H1 (cell line): ENCODE measurements around the gene GADD45A. TPM values are rescaled to one million over a fixed set of nuclear protein-coding genes. Genes with fewer than 3 reads are reported as not detected.

Experiments
- CTCF ChIA-PET: fragments of 300-600 bp; sonication (Branson Sonifier 250); formaldehyde crosslinking; loops from one replicate; lab custom pipeline; 2021; ENCODE audit not compliant: partially characterized antibody; lab: Charles Lee
- POLR2A ChIA-PET: fragments of 300-600 bp; sonication (Branson Sonifier 250); formaldehyde crosslinking; loops from one replicate; lab custom pipeline; 2021; ENCODE audit warnings: inconsistent platforms; ENCODE audit not compliant: partially characterized antibody; lab: Charles Lee
- DNase-seq, 2 experiments: peaks; one replicate each; pipeline versions ENCODE4 v3.0.0 to v3.0.0-alpha.2; 2010 to 2022; ENCODE audit warnings: low spot score in 2 of 2, low read depth in 1 of 2, mixed read lengths in 1 of 2
- FAIRE-seq: peaks from 2 replicates; lab custom pipeline; 2011; peaks lifted over from hg19 to GRCh38; lab: Jason Lieb, UNC
- H2AFZ ChIP-seq: 2 replicates; pipeline ENCODE4 v1.8.1; 2012; ENCODE audit warnings: low read length, inconsistent platforms
- H2AK5ac ChIP-seq: 2 replicates; pipeline ENCODE4 v1.6.1; 2013; ENCODE audit warnings: low read depth, low read length
- H2BK120ac ChIP-seq: replicated peaks from 2 replicates; pipeline ENCODE3; 2013; ENCODE audit warnings: low read depth, low read length, inconsistent platforms
- H2BK12ac ChIP-seq: 2 replicates; pipeline ENCODE4 v1.6.1; 2013; ENCODE audit warnings: low read depth, low read length
- H2BK15ac ChIP-seq: 2 replicates; pipeline ENCODE4 v1.6.1; 2013; ENCODE audit warnings: low read length
- H2BK20ac ChIP-seq: 2 replicates; pipeline ENCODE4 v1.6.1; 2013; ENCODE audit warnings: low read length
- H2BK5ac ChIP-seq: 2 replicates; pipeline ENCODE4 v1.6.1; 2013; ENCODE audit warnings: low read depth, low read length
- H3K14ac ChIP-seq: 2 replicates; pipeline ENCODE4 v1.6.1; 2013; ENCODE audit warnings: inconsistent platforms; ENCODE audit not compliant: insufficient read length
- H3K18ac ChIP-seq: 2 replicates; pipeline ENCODE4 v1.6.1; 2013; ENCODE audit warnings: low read length; ENCODE audit errors: extremely low read depth
- H3K23ac ChIP-seq: 2 replicates; pipeline ENCODE4 v1.6.1; 2013; ENCODE audit warnings: inconsistent platforms; ENCODE audit not compliant: insufficient read length
- H3K23me2 ChIP-seq: 2 replicates; pipeline ENCODE4 v1.6.1; 2013; ENCODE audit warnings: low read depth, low read length
- H3K27ac ChIP-seq: 2 replicates; pipeline ENCODE4 v1.6.1; 2011; ENCODE audit warnings: low read depth, low read length, inconsistent platforms
- H3K27me3 ChIP-seq, 4 experiments: replicated peaks in 1 of 4; 1 replicate in 1 of 4; 2 replicates in 3 of 4; pipeline versions ENCODE4 v1.6.1 to v1.8.1; 2011 to 2013; ENCODE audit warnings: low read length in 3 of 4, mild to moderate bottlenecking in 3 of 4, inconsistent platforms in 2 of 4, mixed read lengths in 2 of 4, moderate library complexity in 1 of 4; ENCODE audit not compliant: control insufficient read depth in 3 of 4, insufficient read depth in 3 of 4; ENCODE audit errors: extremely low read depth in 1 of 4
- H3K36me3 ChIP-seq, 4 experiments: 2 replicates each; pipeline versions ENCODE4 v1.6.1 to v1.8.1; 2011 to 2013; ENCODE audit warnings: mild to moderate bottlenecking in 4 of 4, low read length in 3 of 4, moderate library complexity in 2 of 4, control low read depth in 1 of 4, inconsistent platforms in 1 of 4; ENCODE audit not compliant: insufficient read depth in 4 of 4, control insufficient read depth in 2 of 4
- H3K4ac ChIP-seq: replicated peaks from 2 replicates; pipeline ENCODE3; 2013; ENCODE audit warnings: low read length, low read depth, mixed read lengths, inconsistent platforms; ENCODE audit not compliant: insufficient read length
- H3K4me1 ChIP-seq, 4 experiments: replicated peaks in 1 of 4; 1 replicate in 1 of 4; 2 replicates in 3 of 4; pipeline versions ENCODE4 v1.6.1 to v1.8.1; 2011 to 2013; ENCODE audit warnings: low read length in 3 of 4, inconsistent platforms in 2 of 4, mixed read lengths in 1 of 4; ENCODE audit not compliant: insufficient read depth in 4 of 4, control insufficient read depth in 3 of 4
- H3K4me2 ChIP-seq, 2 experiments: 2 replicates each; pipeline versions ENCODE4 v1.6.1 to v1.8.1; 2011 to 2013; ENCODE audit warnings: low read depth in 2 of 2, low read length in 2 of 2, control low read depth in 1 of 2, inconsistent platforms in 1 of 2, mild to moderate bottlenecking in 1 of 2; ENCODE audit not compliant: insufficient read depth in 1 of 2
- H3K4me3 ChIP-seq, 4 experiments: fragments of 200-600, 300-600 bp in 1 of 4; sonication (generic), shearing (Covaris generic), sonication (Bioruptor Twin) in 1 of 4; 2 replicates each; pipeline versions ENCODE4 v1.5.1 to v1.8.1; 2011 to 2016; ENCODE audit warnings: low read length in 4 of 4, low read depth in 3 of 4, control low read depth in 2 of 4, inconsistent platforms in 2 of 4, mild to moderate bottlenecking in 2 of 4, mixed read lengths in 1 of 4, moderate library complexity in 1 of 4; ENCODE audit not compliant: insufficient read depth in 2 of 4; ENCODE audit errors: extremely low read depth in 1 of 4
- H3K56ac ChIP-seq: replicated peaks from 2 replicates; pipeline ENCODE3; 2013; ENCODE audit warnings: low read depth, mild to moderate bottlenecking, mixed read lengths, low read length, inconsistent platforms; ENCODE audit not compliant: insufficient read length
- H3K79me1 ChIP-seq: 2 replicates; pipeline ENCODE4 v1.6.1; 2013; ENCODE audit warnings: low read depth, low read length, control low read depth
- H3K79me2 ChIP-seq, 2 experiments: 2 replicates each; pipeline versions ENCODE4 v1.6.1 to v1.8.1; 2012 to 2013; ENCODE audit warnings: low read length in 2 of 2, mild to moderate bottlenecking in 2 of 2, inconsistent platforms in 1 of 2; ENCODE audit not compliant: insufficient read depth in 2 of 2, control insufficient read depth in 1 of 2
- H3K9ac ChIP-seq, 4 experiments: replicated peaks in 1 of 4; 1 replicate in 1 of 4; 2 replicates in 3 of 4; pipeline versions ENCODE4 v1.6.1 to v1.8.1; 2011 to 2013; ENCODE audit warnings: low read depth in 3 of 4, low read length in 3 of 4, control low read depth in 2 of 4, mild to moderate bottlenecking in 2 of 4, moderate library complexity in 2 of 4, inconsistent platforms in 1 of 4; ENCODE audit errors: extremely low read depth in 1 of 4
- H3K9me3 ChIP-seq, 2 experiments: 2 replicates each; pipeline versions ENCODE4 v1.6.1 to v1.8.1; 2012 to 2013; ENCODE audit warnings: mild to moderate bottlenecking in 2 of 2, moderate library complexity in 2 of 2, control low read depth in 1 of 2, inconsistent platforms in 1 of 2, low read depth in 1 of 2, low read length in 1 of 2, mixed read lengths in 1 of 2; ENCODE audit not compliant: insufficient read depth in 2 of 2
- H4K20me1 ChIP-seq, 2 experiments: replicated peaks in 1 of 2; 2 replicates each; pipeline versions ENCODE3 to v1.8.1; 2011 to 2013; ENCODE audit warnings: inconsistent platforms in 2 of 2, low read length in 2 of 2, mild to moderate bottlenecking in 1 of 2; ENCODE audit not compliant: insufficient read depth in 2 of 2, control insufficient read depth in 1 of 2
- H4K5ac ChIP-seq: 2 replicates; pipeline ENCODE4 v1.6.1; 2013; ENCODE audit warnings: low read length, low read depth, mixed read lengths, inconsistent platforms; ENCODE audit not compliant: insufficient read length
- H4K8ac ChIP-seq: 2 replicates; pipeline ENCODE4 v1.8.0; 2013; ENCODE audit warnings: mild to moderate bottlenecking, moderate library complexity, low read length, inconsistent platforms; ENCODE audit not compliant: insufficient read depth; ENCODE audit errors: extremely low read depth
- H4K91ac ChIP-seq: replicated peaks from 2 replicates; pipeline ENCODE3; 2013; ENCODE audit warnings: low read length, mixed read lengths, inconsistent platforms; ENCODE audit not compliant: insufficient read length
- CHD1 ChIP-seq: IDR thresholded peaks from 2 replicates; pipeline ENCODE4 v1.6.1; 2012; ENCODE audit warnings: low read depth, low read length, improper control_type of control experiment
- EZH2 ChIP-seq: fragments of 200-600 bp; sonication (generic); IDR thresholded peaks from 2 replicates; pipeline ENCODE4 v1.7.1; 2012; ENCODE audit warnings: low read depth, mild to moderate bottlenecking, moderate library complexity, low read length, inconsistent platforms; ENCODE audit not compliant: severe bottlenecking
- GTF2F1 ChIP-seq: IDR thresholded peaks from 2 replicates; pipeline ENCODE4 v1.6.1; 2012; ENCODE audit warnings: low read depth, low read length, improper control_type of control experiment, borderline replicate concordance
- HDAC2 ChIP-seq, 2 experiments: fragments of 300-600 bp in 1 of 2; sonication (generic) in 1 of 2; IDR thresholded peaks; 2 replicates each; pipeline ENCODE4 v1.6.1; 2011 to 2012; ENCODE audit warnings: low read depth in 2 of 2, low read length in 2 of 2, mild to moderate bottlenecking in 2 of 2, moderate library complexity in 2 of 2, borderline replicate concordance in 1 of 2, inconsistent platforms in 1 of 2
- JUN ChIP-seq: IDR thresholded peaks from 2 replicates; pipeline ENCODE4 v1.6.1; 2011; ENCODE audit warnings: low read depth, mild to moderate bottlenecking, improper control_type of control experiment, low read length
- KDM1A ChIP-seq: fragments of 200-600, 300-600 bp; sonication (generic); IDR thresholded peaks from 2 replicates; pipeline ENCODE4 v1.7.1; 2016; ENCODE audit warnings: mild to moderate bottlenecking, low read length, borderline replicate concordance
- MAFK ChIP-seq: IDR thresholded peaks from 2 replicates; pipeline ENCODE4 v1.6.1; 2012; ENCODE audit warnings: low read depth, mild to moderate bottlenecking, improper control_type of control experiment, low read length
- NRF1 ChIP-seq: IDR thresholded peaks from 2 replicates; pipeline ENCODE4 v1.6.1; 2011; ENCODE audit warnings: mild to moderate bottlenecking, low read depth, low read length, improper control_type of control experiment
- POU5F1 ChIP-seq: IDR thresholded peaks from 2 replicates; pipeline ENCODE4 v1.6.1; 2011; ENCODE audit warnings: low read depth, mild to moderate bottlenecking, low read length, moderate library complexity
- RNF2 ChIP-seq: fragments of 200-900, 300-1000 bp; sonication (generic); IDR thresholded peaks from 2 replicates; pipeline ENCODE4 v1.7.1; 2016; ENCODE audit warnings: borderline replicate concordance, low read depth, mild to moderate bottlenecking, antibody characterized with exemption, low read length; ENCODE audit not compliant: poor library complexity, severe bottlenecking; ENCODE audit errors: missing control alignments
- SIRT6 ChIP-seq: IDR thresholded peaks from one replicate; pipeline ENCODE4 v1.7.1; 2012; ENCODE audit warnings: low read length, inconsistent platforms
- SP1 ChIP-seq: IDR thresholded peaks from 2 replicates; pipeline ENCODE4 v1.6.1; 2011; ENCODE audit warnings: low read depth, low read length
- SP2 ChIP-seq: IDR thresholded peaks from 2 replicates; pipeline ENCODE4 v1.6.1; 2012; ENCODE audit warnings: mild to moderate bottlenecking, low read length, inconsistent platforms
- ZNF274 ChIP-seq: IDR thresholded peaks from 2 replicates; pipeline ENCODE4 v1.7.0; 2012; ENCODE audit warnings: low read length, borderline replicate concordance; ENCODE audit errors: extremely low read depth
- WGBS, 2 experiments: shearing (Covaris generic) in 1 of 2; methylation state at CpG; one replicate each; pipeline versions ENCODE4 v1.1.6 to v1.1.7; 2013 to 2015; ENCODE audit warnings: low lambda C conversion rate in 2 of 2, mixed read lengths in 2 of 2, inconsistent platforms in 1 of 2, low coverage in 1 of 2, missing lambda C conversion rate in 1 of 2; ENCODE audit not compliant: insufficient replicate concordance in 2 of 2, insufficient coverage in 1 of 2, insufficient read length in 1 of 2; ENCODE audit errors: extremely low coverage in 1 of 2, missing lambda C conversion rate in 1 of 2; 5-methylcytosine and 5-hydroxymethylcytosine counted together
- polyA plus RNA-seq, 7 experiments: library from polyadenylated mRNA; depleted of rRNA in 3 of 7; stranded (reverse) in 5 of 7; unstranded in 2 of 7; fragments of >200 nt in 5 of 7; fragments of 200-250 nt in 2 of 7; gene quantifications; 1 replicate in 5 of 7; 2 replicates in 1 of 7; 4 replicates in 1 of 7; pipeline versions ENCODE4 v1.2.1 to v1.2.3, GENCODE V29; 2011 to 2013; ENCODE audit warnings: missing spikeins in 2 of 7, mixed read lengths in 2 of 7
- total RNA-seq: library from RNA; stranded (reverse); fragmentation: NEBNext Ultra II Directional; extraction: Animal tissue kit (Norgen Biotek cat#: 25700); gene quantifications from 2 replicates; pipeline ENCODE4 v1.2.1, GENCODE V29; 2021

Gene GADD45A
- total and polyA plus RNA-seq, 2 of the 8 experiments (the other 6 are each of a cell fraction or from before 2014, with no cell fraction given): 7.6 to 15.6 TPM

DNA sequence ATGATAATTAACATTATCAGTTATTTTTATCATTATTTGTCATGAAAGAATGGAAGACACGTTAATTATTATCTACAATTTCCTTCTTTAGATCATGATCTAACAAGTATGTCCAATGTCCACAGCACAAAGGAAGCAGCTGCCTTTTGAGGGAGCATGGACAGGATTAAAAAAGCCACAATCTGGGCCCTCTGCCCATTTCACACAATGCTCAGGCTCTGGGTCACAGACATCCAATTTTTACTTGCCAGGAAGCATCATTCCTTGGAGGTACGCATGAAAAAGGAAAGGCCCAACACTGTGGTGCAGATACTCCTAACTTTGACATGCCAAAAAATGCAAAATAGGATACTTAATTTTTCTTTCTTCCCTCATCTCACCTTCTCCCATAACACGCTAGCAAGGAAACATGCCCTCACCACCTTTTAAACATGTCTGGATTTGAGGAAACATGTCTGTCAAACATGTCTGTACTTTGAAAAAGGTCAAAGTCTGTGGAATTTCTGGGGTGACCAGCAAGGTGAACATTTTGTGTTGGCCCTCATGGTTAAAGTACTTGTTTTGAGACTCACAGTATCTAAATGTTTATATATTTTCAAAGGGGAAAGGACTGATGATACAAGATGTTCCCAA lies 40.0 kb downstream of the GADD45A start:
- Histone ChIP-seq H3K9me3 (no peaks in the 10 kb centered on the region), H3K4me3 (no peak overlapping the region), H3K18ac (no peak overlapping the region), H3K14ac (no peak overlapping the region), H3K36me3 (no peaks in the 10 kb centered on the region), H4K91ac (no peak overlapping the region), H2AFZ (no peak overlapping the region), H3K9ac (no peak overlapping the region), H2BK20ac (no peak overlapping the region), H3K4ac (no peak overlapping the region), H2BK120ac (no peak overlapping the region), H3K27ac (no peak overlapping the region), H3K23ac (no peak overlapping the region), H4K5ac (no peak overlapping the region), H2AK5ac (no peak overlapping the region), H3K79me1 (no peaks in the 10 kb centered on the region), H3K23me2 (no peaks in the 10 kb centered on the region), H3K4me2 (no peak overlapping the region), H3K27me3 (no peaks in the 10 kb centered on the region), H2BK5ac (no peak overlapping the region), H2BK15ac (no peak overlapping the region), H3K56ac (no peak overlapping the region), H2BK12ac (no peak overlapping the region), H4K20me1 (no peaks in the 10 kb centered on the region), H3K79me2 (no peaks in the 10 kb centered on the region), H4K8ac (no peak overlapping the region), H3K4me1 (peaks cover 0 to 7% (median 3%) of the 10 kb centered on the region in 4 experiments; a peak in 3 of 7 replicates)
- ChIA-PET POLR2A (no interaction called here), CTCF (no interaction called here)
- no peak for FAIRE-seq
- no peak for DNase-seq
- 92% methylated on average over 3 of the region's 3 CpGs; no CpG with 5 or more reads in 1 of the 2 experiments for WGBS, 2 experiments
- TF ChIP-seq POU5F1 (no peak), SP2 (no peak), KDM1A (no peak), SIRT6 (no peak), RNF2 (no peak), EZH2 (no peak), MAFK (no peak), JUN (no peak), NRF1 (no peak), CHD1 (no peak), ZNF274 (no peak), SP1 (no peak), HDAC2 (IDR thresholded peaks at IDR 0.05; ENCODE audit: borderline replicate concordance in 1 of 2, low read depth in 2 of 2, low read length in 2 of 2) (no peak), GTF2F1 (no peak)
